Muscle of leg (tissue), 11 donors: ENCODE results near the gene ZNF827. TPM values are rescaled to one million over a fixed set of nuclear protein-coding genes. Genes with fewer than 3 reads are reported as not detected.

Source experiments
- DNase-seq: peaks from one replicate; pipeline ENCODE4 v3.0.0; 2013
- H3K27ac ChIP-seq: one replicate; pipeline ENCODE4 v1.5.1; 2013; ENCODE audit warnings: mild to moderate bottlenecking, low read length, control low read depth
- H3K27me3 ChIP-seq: one replicate; pipeline ENCODE4 v1.6.1; 2013; ENCODE audit warnings: low read length; ENCODE audit not compliant: control insufficient read depth, insufficient read depth
- H3K36me3 ChIP-seq: one replicate; pipeline ENCODE4 v1.6.1; 2013; ENCODE audit warnings: low read length; ENCODE audit not compliant: control insufficient read depth, insufficient read depth
- H3K4me1 ChIP-seq: one replicate; pipeline ENCODE4 v1.6.1; 2013; ENCODE audit warnings: low read length; ENCODE audit not compliant: control insufficient read depth, insufficient read depth
- H3K4me3 ChIP-seq: one replicate; pipeline ENCODE4 v1.5.1; 2013; ENCODE audit warnings: low read length, control low read depth
- H3K9me3 ChIP-seq: replicated peaks from 2 replicates; pipeline ENCODE4 v1.6.1; 2013; ENCODE audit warnings: low read depth, low read length; ENCODE audit not compliant: control insufficient read depth
- WGBS: methylation state at CpG from one replicate; pipeline ENCODE4 v1.1.5; 2013; ENCODE audit warnings: missing lambda C conversion rate; ENCODE audit not compliant: insufficient coverage; 5-methylcytosine and 5-hydroxymethylcytosine counted together
- polyA plus RNA-seq, 8 donors: library from polyadenylated mRNA; unstranded; fragments of 120-200 nt; gene quantifications; one replicate each; pipeline versions ENCODE4 v1.2.1 to v1.2.3, GENCODE V29; 2013; ENCODE audit warnings: inconsistent platforms in 1 of 8, low replicate concordance in 1 of 8; ENCODE audit not compliant: insufficient read length in 8 of 8, insufficient read depth in 1 of 8
- total RNA-seq: library from RNA; stranded (reverse); fragments of 120-200 nt; gene quantifications from one replicate; pipeline ENCODE4 v1.2.4, GENCODE V29; 2013

The ZNF827 gene
- total and polyA plus RNA-seq, 9 donors = 13.2 to 19.1 (median 16.2) TPM

- H3K4me1 ChIP-seq = peaks cover 58% of the 10 kb centered on the region
- H3K9me3 ChIP-seq = no peaks in the 10 kb centered on the region
- WGBS = 54% methylated on average over 4 of the region's 14 CpGs
- H3K4me3 ChIP-seq = peak overlapping the region; percentile 51
- H3K36me3 ChIP-seq = no peaks in the 10 kb centered on the region
- DNase-seq = peak; percentile 40
- H3K27ac ChIP-seq = peak overlapping the region; percentile 98
- H3K27me3 ChIP-seq = no peaks in the 10 kb centered on the region
Observed at GRCh38 chr4:145732001-145732815, 206.4 kb downstream of the ZNF827 start.

- Histone ChIP-seq H3K9me3 (no peaks in the 10 kb centered on the region), H3K4me1 (peaks cover 49% of the 10 kb centered on the region), H3K27ac (peak overlapping the region; percentile 94), H3K36me3 (no peaks in the 10 kb centered on the region), H3K4me3 (no peak overlapping the region), H3K27me3 (no peaks in the 10 kb centered on the region)
- DNase-seq = peak; percentile 93
- WGBS = no CpG with 5 or more reads among the region's 1 CpG
Observed at GRCh38 chr4:145731028-145731427, 207.6 kb downstream of the ZNF827 start.

GRCh38 chr4:145730026-145730425, 208.6 kb downstream of the ZNF827 start:
- H3K4me1 ChIP-seq = peaks cover 40% of the 10 kb centered on the region
- peak; percentile 71 for DNase-seq
- peak overlapping the region; percentile 94 for H3K27ac ChIP-seq
- no peaks in the 10 kb centered on the region for H3K9me3 ChIP-seq
- no peaks in the 10 kb centered on the region for H3K27me3 ChIP-seq
- H3K4me3 ChIP-seq = no peak overlapping the region
- no peaks in the 10 kb centered on the region for H3K36me3 ChIP-seq
- WGBS = 30% methylated on average over 2 of the region's 5 CpGs

- no peak overlapping the region for H3K27ac ChIP-seq
Observed at GRCh38 chr4:145723336-145723735, 215.3 kb downstream of the ZNF827 start.

GRCh38 chr4:145722561-145722960, 216.1 kb downstream of the ZNF827 start:
- 100% methylated on average over 1 of the region's 1 CpG for WGBS

More at GRCh38 chr4:145723336-145723735, 215.3 kb downstream of the ZNF827 start:
- H3K4me1 ChIP-seq = peaks cover 17% of the 10 kb centered on the region
- H3K9me3 ChIP-seq = no peaks in the 10 kb centered on the region
- WGBS = no CpG with 5 or more reads among the region's 2 CpGs
- no peak for DNase-seq
- H3K36me3 ChIP-seq = no peaks in the 10 kb centered on the region
- H3K27me3 ChIP-seq = no peaks in the 10 kb centered on the region
- no peak overlapping the region for H3K4me3 ChIP-seq

GRCh38 chr4:145720656-145721055, 218.0 kb downstream of the ZNF827 start:
- Histone ChIP-seq H3K4me3 (no peak overlapping the region), H3K27me3 (no peaks in the 10 kb centered on the region), H3K36me3 (no peaks in the 10 kb centered on the region), H3K27ac (no peak overlapping the region), H3K4me1 (peaks cover 26% of the 10 kb centered on the region), H3K9me3 (no peaks in the 10 kb centered on the region)
- 90% methylated on average over 2 of the region's 3 CpGs for WGBS
- DNase-seq = no peak

More at GRCh38 chr4:145722561-145722960, 216.1 kb downstream of the ZNF827 start:
- no peak overlapping the region for H3K27ac ChIP-seq
- no peaks in the 10 kb centered on the region for H3K27me3 ChIP-seq
- no peak overlapping the region for H3K4me3 ChIP-seq
- no peak for DNase-seq
- peaks cover 19% of the 10 kb centered on the region for H3K4me1 ChIP-seq
- H3K9me3 ChIP-seq = no peaks in the 10 kb centered on the region
- H3K36me3 ChIP-seq = no peaks in the 10 kb centered on the region

GRCh38 chr4:145719752-145720624, 218.6 kb downstream of the ZNF827 start:
- DNase-seq = no peak
- WGBS = 71% methylated on average over 5 of the region's 10 CpGs
- Histone ChIP-seq H3K27me3 (no peaks in the 10 kb centered on the region), H3K9me3 (no peaks in the 10 kb centered on the region), H3K4me3 (no peak overlapping the region), H3K36me3 (no peaks in the 10 kb centered on the region), H3K4me1 (peaks cover 26% of the 10 kb centered on the region), H3K27ac (no peak overlapping the region)

GRCh38 chr4:145716661-145717200, 221.9 kb downstream of the ZNF827 start:
- H3K36me3 ChIP-seq = no peaks in the 10 kb centered on the region
- H3K4me3 ChIP-seq = no peak overlapping the region
- H3K27me3 ChIP-seq = no peaks in the 10 kb centered on the region
- DNase-seq = no peak
- H3K4me1 ChIP-seq = peaks cover 26% of the 10 kb centered on the region
- peak overlapping the region; percentile 83 for H3K27ac ChIP-seq
- peaks cover 2% of the 10 kb centered on the region for H3K9me3 ChIP-seq
- no CpG with 5 or more reads among the region's 1 CpG for WGBS

- Histone ChIP-seq H3K36me3 (no peaks in the 10 kb centered on the region), H3K4me1 (peaks cover 22% of the 10 kb centered on the region), H3K27me3 (no peaks in the 10 kb centered on the region), H3K27ac (peak overlapping the region; percentile 83), H3K9me3 (peaks cover 3% of the 10 kb centered on the region), H3K4me3 (no peak overlapping the region)
- DNase-seq = peak; percentile 89
- WGBS = no CpG with 5 or more reads among the region's 3 CpGs
Observed at GRCh38 chr4:145716200-145716599, 222.4 kb downstream of the ZNF827 start.

- DNase-seq = no peak
- Histone ChIP-seq H3K27me3 (no peaks in the 10 kb centered on the region), H3K9me3 (peaks cover 7% of the 10 kb centered on the region), H3K36me3 (no peaks in the 10 kb centered on the region), H3K27ac (no peak overlapping the region), H3K4me3 (no peak overlapping the region), H3K4me1 (no peaks in the 10 kb centered on the region)
- WGBS = no CpG with 5 or more reads among the region's 3 CpGs
Observed at GRCh38 chr4:145709843-145710242, 228.8 kb downstream of the ZNF827 start.
